ENCODE data around the gene CCDC150.

GRCh38 chr2:196718419-196719109, 79.0 kb downstream of the CCDC150 start:
- TF ChIP-seq BACH1 (IDR thresholded peaks at IDR 0.05; ENCODE audit: low read length) (no peak), SIX5 (IDR thresholded peaks at IDR 0.05; ENCODE audit: low read depth, low read length) (no peak), CTCF (IDR thresholded peaks at IDR 0.05; ENCODE audit: control extremely low read depth in 1 of 3, insufficient read depth in 1 of 3, low read depth in 1 of 3, low read length in 3 of 3) (no peak), ATF2 (IDR thresholded peaks at IDR 0.05; ENCODE audit: low read length) (no peak), PHF8 (conservative IDR thresholded peaks at IDR 0.05; ENCODE audit: low read depth, low read length) (no peak), TEAD4 (IDR thresholded peaks at IDR 0.05; ENCODE audit: low read depth, low read length) (no peak), POLR2AphosphoS5 (IDR thresholded peaks at IDR 0.05; ENCODE audit: low read depth, low read length) (no peak), POLR2A (IDR thresholded peaks at IDR 0.05; ENCODE audit: control extremely low read depth in 1 of 2, low read depth in 2 of 2, low read length in 2 of 2) (no peak), YY1 (IDR thresholded peaks at IDR 0.05; ENCODE audit: low read depth, low read length) (no peak), RAD21 (IDR thresholded peaks at IDR 0.05 in 1 of 2, conservative IDR thresholded peaks at IDR 0.05 in 1 of 2; ENCODE audit: low read depth in 2 of 2, low read length in 2 of 2) (no peak), SAP30 (IDR thresholded peaks at IDR 0.05; ENCODE audit: insufficient read depth, insufficient replicate concordance, low read length) (no peak), CBX5 (IDR thresholded peaks at IDR 0.05; ENCODE audit: low read depth, low read length) (no peak)
